A673 (cell line): ENCODE data around the gene NPAS4.

Experiments used
- EZH2 ChIP-seq: fragments of 200-600 bp; sonication (generic); IDR thresholded peaks from 2 replicates; pipeline ENCODE4 v1.6.1; 2017; ENCODE audit warnings: borderline replicate concordance, low read depth, mild to moderate bottlenecking, mixed read lengths, antibody characterized with exemption, low read length; ENCODE audit not compliant: poor library complexity, severe bottlenecking
- TF ChIP-seq, protein P1 (sequence below): fragments of 300-800, 200-600 bp; sonication (generic); conservative IDR thresholded peaks from 2 replicates; pipeline ENCODE4 v1.5.1; 2017; ENCODE audit warnings: low read depth, mild to moderate bottlenecking, antibody characterized with exemption, low read length, moderate library complexity, mixed read lengths

DNA sequence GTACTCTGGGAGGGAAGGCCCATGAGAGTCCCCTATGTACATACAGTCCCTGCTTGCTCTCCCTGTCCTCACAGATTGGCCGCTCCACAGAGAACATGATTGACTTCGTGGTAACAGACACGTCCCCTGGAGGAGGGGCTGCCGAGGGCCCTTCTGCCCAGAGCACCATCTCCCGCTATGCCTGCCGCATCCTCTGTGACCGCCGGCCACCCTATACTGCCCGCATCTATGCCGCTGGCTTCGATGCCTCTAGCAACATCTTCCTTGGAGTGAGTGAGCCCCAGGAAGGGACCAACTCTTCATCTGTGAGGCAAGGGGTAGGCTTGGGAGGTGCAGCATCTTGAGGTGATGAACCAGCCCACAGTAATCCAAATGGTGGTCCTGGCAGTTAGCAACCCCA, 52.3 kb downstream of the NPAS4 start:
- TF ChIP-seq, protein P1, sequence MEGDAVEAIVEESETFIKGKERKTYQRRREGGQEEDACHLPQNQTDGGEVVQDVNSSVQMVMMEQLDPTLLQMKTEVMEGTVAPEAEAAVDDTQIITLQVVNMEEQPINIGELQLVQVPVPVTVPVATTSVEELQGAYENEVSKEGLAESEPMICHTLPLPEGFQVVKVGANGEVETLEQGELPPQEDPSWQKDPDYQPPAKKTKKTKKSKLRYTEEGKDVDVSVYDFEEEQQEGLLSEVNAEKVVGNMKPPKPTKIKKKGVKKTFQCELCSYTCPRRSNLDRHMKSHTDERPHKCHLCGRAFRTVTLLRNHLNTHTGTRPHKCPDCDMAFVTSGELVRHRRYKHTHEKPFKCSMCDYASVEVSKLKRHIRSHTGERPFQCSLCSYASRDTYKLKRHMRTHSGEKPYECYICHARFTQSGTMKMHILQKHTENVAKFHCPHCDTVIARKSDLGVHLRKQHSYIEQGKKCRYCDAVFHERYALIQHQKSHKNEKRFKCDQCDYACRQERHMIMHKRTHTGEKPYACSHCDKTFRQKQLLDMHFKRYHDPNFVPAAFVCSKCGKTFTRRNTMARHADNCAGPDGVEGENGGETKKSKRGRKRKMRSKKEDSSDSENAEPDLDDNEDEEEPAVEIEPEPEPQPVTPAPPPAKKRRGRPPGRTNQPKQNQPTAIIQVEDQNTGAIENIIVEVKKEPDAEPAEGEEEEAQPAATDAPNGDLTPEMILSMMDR = no peak
- TF ChIP-seq EZH2 = no peak
